Measurements from ENCODE around the gene LRP5. TPM values are rescaled to one million over a fixed set of nuclear protein-coding genes. Genes with fewer than 3 reads are reported as not detected.

The LRP5 gene
- total and polyA plus RNA-seq, 2 experiments from 2014 or later = 43.9 to 54.3 TPM

DNA sequence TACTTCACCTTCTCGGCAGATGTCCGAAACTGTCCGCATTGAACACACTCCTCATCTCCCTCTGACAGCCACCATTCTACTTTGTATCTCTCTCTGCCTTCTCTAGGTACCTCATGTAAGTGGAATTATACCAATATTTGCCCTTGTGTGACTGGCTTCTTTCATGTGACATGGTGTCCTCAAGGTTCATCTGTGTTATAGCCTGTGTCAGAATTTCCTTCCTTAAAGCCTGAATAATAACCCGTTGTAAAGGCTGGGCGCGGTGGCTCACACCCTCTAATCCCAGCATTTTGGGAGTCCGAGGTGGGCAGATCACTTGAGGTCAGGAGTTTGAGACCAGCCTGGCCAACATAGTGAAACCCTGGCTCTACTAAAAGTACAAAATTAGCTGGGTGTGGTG lies 107.8 kb downstream of the LRP5 start:
- H3K9me2 ChIP-seq (replicated peaks; ENCODE audit: insufficient read depth) = no peaks in the 10 kb centered on the region
- no peak overlapping the region for H3K4me2 ChIP-seq
- H3K36me3 ChIP-seq (replicated peaks; ENCODE audit: insufficient read depth, low read depth) = no peaks in the 10 kb centered on the region
- no peaks in the 10 kb centered on the region for H4K20me1 ChIP-seq (ENCODE audit: insufficient read depth, poor library complexity, severe bottlenecking)
- H3K27ac ChIP-seq = no peak overlapping the region
- no peak for DNase-seq (ENCODE audit: low spot score)
- peaks cover 4% of the 10 kb centered on the region for H3K79me2 ChIP-seq
- TF ChIP-seq EZH2phosphoT487 (IDR thresholded peaks at IDR 0.05; ENCODE audit: low read depth, severe bottlenecking, unreplicated experiment) = no peak
- TF ChIP-seq CTCF (IDR thresholded peaks at IDR 0.05; ENCODE audit: poor library complexity) = no peak
- no peak for TF ChIP-seq EZH2 (IDR thresholded peaks at IDR 0.05; ENCODE audit: borderline replicate concordance)
- WGBS (ENCODE audit: low lambda C conversion rate, missing lambda C conversion rate) = 98% methylated on average over 7 of the region's 7 CpGs
- no peak overlapping the region for H3K4me3 ChIP-seq
- H3K4me1 ChIP-seq (ENCODE audit: insufficient read depth) = no peaks in the 10 kb centered on the region
- no peaks in the 10 kb centered on the region for H3K9me3 ChIP-seq (ENCODE audit: low read depth)
- no peaks in the 10 kb centered on the region for H3K27me3 ChIP-seq
- H2AFZ ChIP-seq = no peak overlapping the region

DNA sequence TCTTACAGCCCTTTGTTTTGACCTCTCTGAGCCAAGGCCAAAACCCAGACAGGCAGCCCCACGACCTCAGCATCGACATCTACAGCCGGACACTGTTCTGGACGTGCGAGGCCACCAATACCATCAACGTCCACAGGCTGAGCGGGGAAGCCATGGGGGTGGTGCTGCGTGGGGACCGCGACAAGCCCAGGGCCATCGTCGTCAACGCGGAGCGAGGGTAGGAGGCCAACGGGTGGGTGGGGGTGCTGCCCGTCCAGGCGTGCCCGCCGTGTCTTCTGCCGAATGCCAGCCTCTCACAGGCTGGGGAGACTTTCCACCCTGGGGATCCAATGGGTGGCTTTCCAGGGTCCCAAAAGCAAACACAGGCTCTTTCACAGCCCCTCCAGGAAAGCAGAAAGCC lies 111.1 kb downstream of the LRP5 start:
- no peak for TF ChIP-seq EZH2phosphoT487 (IDR thresholded peaks at IDR 0.05; ENCODE audit: low read depth, severe bottlenecking, unreplicated experiment)
- no peak for TF ChIP-seq CTCF (IDR thresholded peaks at IDR 0.05; ENCODE audit: poor library complexity)
- no peak for TF ChIP-seq EZH2 (IDR thresholded peaks at IDR 0.05; ENCODE audit: borderline replicate concordance)
- 97% methylated on average over 21 of the region's 21 CpGs for WGBS (ENCODE audit: low lambda C conversion rate, missing lambda C conversion rate)

GRCh38 chr11:68424101-68424632 lies 111.8 kb downstream of the LRP5 start:
- Histone ChIP-seq H3K27ac (no peak overlapping the region), H3K9me2 (replicated peaks; ENCODE audit: insufficient read depth) (no peaks in the 10 kb centered on the region), H2AFZ (no peak overlapping the region), H3K9me3 (ENCODE audit: low read depth) (no peaks in the 10 kb centered on the region), H3K27me3 (no peaks in the 10 kb centered on the region), H4K20me1 (ENCODE audit: insufficient read depth, poor library complexity, severe bottlenecking) (no peaks in the 10 kb centered on the region), H3K36me3 (replicated peaks; ENCODE audit: insufficient read depth, low read depth) (peaks cover 3% of the 10 kb centered on the region), H3K4me1 (ENCODE audit: insufficient read depth) (no peaks in the 10 kb centered on the region), H3K4me2 (no peak overlapping the region), H3K79me2 (peaks cover 4% of the 10 kb centered on the region), H3K4me3 (no peak overlapping the region)
- TF ChIP-seq CTCF (IDR thresholded peaks at IDR 0.05; ENCODE audit: poor library complexity) (no peak), EZH2phosphoT487 (IDR thresholded peaks at IDR 0.05; ENCODE audit: low read depth, severe bottlenecking, unreplicated experiment) (no peak)
- WGBS (ENCODE audit: low lambda C conversion rate, missing lambda C conversion rate) = over 99% methylated on average over 19 of the region's 19 CpGs
- DNase-seq (ENCODE audit: low spot score) = no peak

More for the DNA sequence above, 111.1 kb downstream of the LRP5 start:
- no peak overlapping the region for H3K27ac ChIP-seq
- no peaks in the 10 kb centered on the region for H3K4me1 ChIP-seq (ENCODE audit: insufficient read depth)
- DNase-seq (ENCODE audit: low spot score) = no peak
- H3K4me3 ChIP-seq = no peak overlapping the region
- H4K20me1 ChIP-seq (ENCODE audit: insufficient read depth, poor library complexity, severe bottlenecking) = no peaks in the 10 kb centered on the region
- H3K9me3 ChIP-seq (ENCODE audit: low read depth) = no peaks in the 10 kb centered on the region
- no peaks in the 10 kb centered on the region for H3K27me3 ChIP-seq
- H3K79me2 ChIP-seq = peaks cover 4% of the 10 kb centered on the region
- H2AFZ ChIP-seq = no peak overlapping the region
- no peaks in the 10 kb centered on the region for H3K9me2 ChIP-seq (replicated peaks; ENCODE audit: insufficient read depth)
- no peak overlapping the region for H3K4me2 ChIP-seq
- no peaks in the 10 kb centered on the region for H3K36me3 ChIP-seq (replicated peaks; ENCODE audit: insufficient read depth, low read depth)
